Measurements from ENCODE around the gene ACE2. TPM values are rescaled to one million over a fixed set of nuclear protein-coding genes. Genes with fewer than 3 reads are reported as not detected.
"Not testable (repeated sequence)": the region's sequence is repeated elsewhere in the genome, so short reads cannot be mapped to it uniquely, and the experiment has no call there.

ACE2 gene
- polyA plus RNA-seq (2013), result 2.5 and 2.6 TPM in 2 replicates

- Histone ChIP-seq H3K14ac (ENCODE audit: low read length) (no peak within 1 kb of the TSS), H3K79me2 (ENCODE audit: control insufficient read depth, insufficient read depth, low read length, poor library complexity) (no peaks in the 10 kb centered on the region), H4K8ac (ENCODE audit: low read depth, low read length) (no peak within 1 kb of the TSS), H3K23ac (ENCODE audit: low read length) (no peak within 1 kb of the TSS), H3K4me2 (ENCODE audit: low read length) (no peak within 1 kb of the TSS), H2AFZ (ENCODE audit: insufficient read depth, low read length, poor library complexity) (no peak within 1 kb of the TSS), H3K9me3 (ENCODE audit: insufficient read depth, low read depth, low read length) (no peaks in the 10 kb centered on the region), H3K4me1 (ENCODE audit: control insufficient read depth in 1 of 2, insufficient read depth in 2 of 2, low read length in 2 of 2) (peaks cover 0 to 4% of the 10 kb centered on the region in 2 experiments), H2BK5ac (ENCODE audit: low read depth, low read length, poor library complexity) (no peak within 1 kb of the TSS), H3K27me3 (ENCODE audit: insufficient read depth, low read length) (no peaks in the 10 kb centered on the region), H2AK5ac (ENCODE audit: low read length) (no peak within 1 kb of the TSS), H3K4me3 (ENCODE audit: low read depth, low read length) (no peak within 1 kb of the TSS), H4K91ac (ENCODE audit: low read depth, low read length) (no peak within 1 kb of the TSS), H4K12ac (ENCODE audit: low read depth, low read length) (no peak within 1 kb of the TSS), H3K79me1 (ENCODE audit: low read length) (peaks cover 3% of the 10 kb centered on the region), H3K4ac (ENCODE audit: low read depth, low read length) (no peak within 1 kb of the TSS), H3K18ac (ENCODE audit: low read length) (no peak within 1 kb of the TSS), H3K9ac (ENCODE audit: low read length) (no peak within 1 kb of the TSS), H3K27ac (ENCODE audit: low read depth, low read length) (no peak within 1 kb of the TSS), H2BK120ac (ENCODE audit: insufficient read depth, low read length, poor library complexity) (no peak within 1 kb of the TSS), H3K36me3 (ENCODE audit: control insufficient read depth in 1 of 2, insufficient read depth in 2 of 2, low read length in 2 of 2) (no peaks in the 10 kb centered on the region), H2BK12ac (ENCODE audit: low read length) (no peak within 1 kb of the TSS)
- no CpG with 5 or more reads among the region's 4 CpGs for WGBS (ENCODE audit: extremely low coverage, insufficient coverage, insufficient read length)
- no peak for DNase-seq
Observed at GRCh38 chrX:15600745-15601144, at the start of gene ACE2. Gene ACE2 (minus strand): TSS chrX:15600960. CDS start chrX:15600911, 49 bp downstream.

- H3K27ac ChIP-seq (ENCODE audit: low read depth, low read length); H3K79me1 ChIP-seq (ENCODE audit: low read length); H3K18ac ChIP-seq (ENCODE audit: low read length); H4K91ac ChIP-seq (ENCODE audit: low read depth, low read length); H4K8ac ChIP-seq (ENCODE audit: low read depth, low read length); DNase-seq; H2AK5ac ChIP-seq (ENCODE audit: low read length); H3K9ac ChIP-seq (ENCODE audit: low read length); H3K4me2 ChIP-seq (ENCODE audit: low read length); H3K4ac ChIP-seq (ENCODE audit: low read depth, low read length); H3K36me3 ChIP-seq (ENCODE audit: control insufficient read depth in 1 of 2, insufficient read depth in 2 of 2, low read length in 2 of 2); H3K23ac ChIP-seq (ENCODE audit: low read length); H2BK12ac ChIP-seq (ENCODE audit: low read length); H3K4me1 ChIP-seq (ENCODE audit: control insufficient read depth in 1 of 2, insufficient read depth in 2 of 2, low read length in 2 of 2); H3K14ac ChIP-seq (ENCODE audit: low read length); H2BK120ac ChIP-seq (ENCODE audit: insufficient read depth, low read length, poor library complexity); H2BK5ac ChIP-seq (ENCODE audit: low read depth, low read length, poor library complexity); H4K12ac ChIP-seq (ENCODE audit: low read depth, low read length); H3K79me2 ChIP-seq (ENCODE audit: control insufficient read depth, insufficient read depth, low read length, poor library complexity); H3K27me3 ChIP-seq (ENCODE audit: insufficient read depth, low read length); H2AFZ ChIP-seq (ENCODE audit: insufficient read depth, low read length, poor library complexity); H3K4me3 ChIP-seq (ENCODE audit: low read depth, low read length); H3K9me3 ChIP-seq (ENCODE audit: insufficient read depth, low read depth, low read length): not testable (repeated sequence)
- no CpG with 5 or more reads among the region's 5 CpGs for WGBS (ENCODE audit: extremely low coverage, insufficient coverage, insufficient read length)
Observed at GRCh38 chrX:15647510-15647909, 46.8 kb upstream of the ACE2 start.

GRCh38 chrX:15646543-15646942, 45.8 kb upstream of the ACE2 start:
- H3K36me3 ChIP-seq (ENCODE audit: control insufficient read depth in 1 of 2, insufficient read depth in 2 of 2, low read length in 2 of 2), result no peaks in the 10 kb centered on the region
- no peak overlapping the region for H3K9ac ChIP-seq (ENCODE audit: low read length)
- no peaks in the 10 kb centered on the region for H3K9me3 ChIP-seq (ENCODE audit: insufficient read depth, low read depth, low read length)
- no peaks in the 10 kb centered on the region for H3K79me1 ChIP-seq (ENCODE audit: low read length)
- H3K4me2 ChIP-seq (ENCODE audit: low read length), result no peak overlapping the region
- H3K79me2 ChIP-seq (ENCODE audit: control insufficient read depth, insufficient read depth, low read length, poor library complexity), result no peaks in the 10 kb centered on the region
- H3K4me1 ChIP-seq (ENCODE audit: control insufficient read depth in 1 of 2, insufficient read depth in 2 of 2, low read length in 2 of 2), result no peaks in the 10 kb centered on the region
- H3K27ac ChIP-seq (ENCODE audit: low read depth, low read length), result no peak overlapping the region
- H4K12ac ChIP-seq (ENCODE audit: low read depth, low read length), result no peak overlapping the region
- H3K18ac ChIP-seq (ENCODE audit: low read length), result no peak overlapping the region
- no peak overlapping the region for H2AK5ac ChIP-seq (ENCODE audit: low read length)
- no peak overlapping the region for H3K4ac ChIP-seq (ENCODE audit: low read depth, low read length)
- no peaks in the 10 kb centered on the region for H3K27me3 ChIP-seq (ENCODE audit: insufficient read depth, low read length)
- H2AFZ ChIP-seq (ENCODE audit: insufficient read depth, low read length, poor library complexity), result no peak overlapping the region
- H2BK5ac ChIP-seq (ENCODE audit: low read depth, low read length, poor library complexity), result no peak overlapping the region
- WGBS (ENCODE audit: extremely low coverage, insufficient coverage, insufficient read length), result no CpG with 5 or more reads among the region's 27 CpGs
- no peak overlapping the region for H3K4me3 ChIP-seq (ENCODE audit: low read depth, low read length)
- no peak overlapping the region for H4K91ac ChIP-seq (ENCODE audit: low read depth, low read length)
- H3K23ac ChIP-seq (ENCODE audit: low read length), result no peak overlapping the region
- no peak overlapping the region for H2BK120ac ChIP-seq (ENCODE audit: insufficient read depth, low read length, poor library complexity)
- H2BK12ac ChIP-seq (ENCODE audit: low read length), result no peak overlapping the region
- no peak overlapping the region for H3K14ac ChIP-seq (ENCODE audit: low read length)
- DNase-seq, result no peak
- no peak overlapping the region for H4K8ac ChIP-seq (ENCODE audit: low read depth, low read length)

GRCh38 chrX:15646031-15646430, 45.3 kb upstream of the ACE2 start:
- Histone ChIP-seq H3K36me3 (ENCODE audit: control insufficient read depth in 1 of 2, insufficient read depth in 2 of 2, low read length in 2 of 2) (no peaks in the 10 kb centered on the region), H2BK12ac (ENCODE audit: low read length) (no peak overlapping the region), H3K4me1 (ENCODE audit: control insufficient read depth in 1 of 2, insufficient read depth in 2 of 2, low read length in 2 of 2) (no peaks in the 10 kb centered on the region), H3K79me2 (ENCODE audit: control insufficient read depth, insufficient read depth, low read length, poor library complexity) (no peaks in the 10 kb centered on the region), H4K12ac (ENCODE audit: low read depth, low read length) (peak overlapping the region; percentile 12), H4K91ac (ENCODE audit: low read depth, low read length) (no peak overlapping the region), H3K23ac (ENCODE audit: low read length) (no peak overlapping the region), H3K27ac (ENCODE audit: low read depth, low read length) (no peak overlapping the region), H2BK120ac (ENCODE audit: insufficient read depth, low read length, poor library complexity) (no peak overlapping the region), H2BK5ac (ENCODE audit: low read depth, low read length, poor library complexity) (no peak overlapping the region), H4K8ac (ENCODE audit: low read depth, low read length) (no peak overlapping the region), H3K18ac (ENCODE audit: low read length) (no peak overlapping the region), H3K4ac (ENCODE audit: low read depth, low read length) (no peak overlapping the region), H3K9me3 (ENCODE audit: insufficient read depth, low read depth, low read length) (no peaks in the 10 kb centered on the region), H2AFZ (ENCODE audit: insufficient read depth, low read length, poor library complexity) (no peak overlapping the region), H3K4me3 (ENCODE audit: low read depth, low read length) (no peak overlapping the region), H3K4me2 (ENCODE audit: low read length) (no peak overlapping the region), H3K79me1 (ENCODE audit: low read length) (no peaks in the 10 kb centered on the region), H3K9ac (ENCODE audit: low read length) (no peak overlapping the region), H3K14ac (ENCODE audit: low read length) (no peak overlapping the region), H3K27me3 (ENCODE audit: insufficient read depth, low read length) (no peaks in the 10 kb centered on the region), H2AK5ac (ENCODE audit: low read length) (no peak overlapping the region)
- whole genome bisulfite sequencing (ENCODE audit: extremely low coverage, insufficient coverage, insufficient read length), result no CpG with 5 or more reads among the region's 15 CpGs
- DNase-seq, result no peak
